ENCODE measurements around the gene PDE4B. TPM values are rescaled to one million over a fixed set of nuclear protein-coding genes. Genes with fewer than 3 reads are reported as not detected.

Gene PDE4B
- total RNA-seq, 2 donors from 2014 or later = 1.6 to 12.2 TPM

DNA sequence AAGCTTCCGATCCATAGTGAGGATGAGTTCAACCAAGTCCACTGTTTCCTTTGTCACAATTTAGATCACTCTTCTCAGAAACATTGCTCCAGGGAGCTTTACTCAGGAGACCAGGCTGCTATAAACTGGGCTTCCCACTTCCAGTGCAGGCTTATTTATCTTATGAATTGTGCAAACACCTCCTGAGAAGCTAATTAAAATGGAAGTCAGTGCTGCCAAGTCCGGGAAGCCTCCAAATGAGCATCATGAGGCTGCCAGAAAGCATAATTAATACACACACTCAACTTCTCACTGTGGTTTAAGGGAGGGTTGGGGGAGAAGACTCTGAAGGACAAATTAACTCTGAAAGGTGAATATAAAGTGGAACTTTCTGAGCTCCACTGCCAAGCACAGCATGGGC, 596.2 kb downstream of the PDE4B start:
- Histone ChIP-seq H3K4me1 (no peaks in the 10 kb centered on the region), H3K9me3 (no peaks in the 10 kb centered on the region), H3K27ac (no peak overlapping the region), H3K27me3 (no peaks in the 10 kb centered on the region), H3K36me3 (replicated peaks in 1 of 2; ENCODE audit: insufficient read depth in 1 of 2, low read depth in 2 of 2) (no peaks in the 10 kb centered on the region), H3K4me3 (no peak overlapping the region)
- ATAC-seq (no peak), DNase-seq (no peak)
- 57 to 62% methylated on average over 2 of the region's 2 CpGs for WGBS, 2 donors
- no peak for TF ChIP-seq POLR2A (IDR thresholded peaks at IDR 0.05)
- TF ChIP-seq, protein P1, sequence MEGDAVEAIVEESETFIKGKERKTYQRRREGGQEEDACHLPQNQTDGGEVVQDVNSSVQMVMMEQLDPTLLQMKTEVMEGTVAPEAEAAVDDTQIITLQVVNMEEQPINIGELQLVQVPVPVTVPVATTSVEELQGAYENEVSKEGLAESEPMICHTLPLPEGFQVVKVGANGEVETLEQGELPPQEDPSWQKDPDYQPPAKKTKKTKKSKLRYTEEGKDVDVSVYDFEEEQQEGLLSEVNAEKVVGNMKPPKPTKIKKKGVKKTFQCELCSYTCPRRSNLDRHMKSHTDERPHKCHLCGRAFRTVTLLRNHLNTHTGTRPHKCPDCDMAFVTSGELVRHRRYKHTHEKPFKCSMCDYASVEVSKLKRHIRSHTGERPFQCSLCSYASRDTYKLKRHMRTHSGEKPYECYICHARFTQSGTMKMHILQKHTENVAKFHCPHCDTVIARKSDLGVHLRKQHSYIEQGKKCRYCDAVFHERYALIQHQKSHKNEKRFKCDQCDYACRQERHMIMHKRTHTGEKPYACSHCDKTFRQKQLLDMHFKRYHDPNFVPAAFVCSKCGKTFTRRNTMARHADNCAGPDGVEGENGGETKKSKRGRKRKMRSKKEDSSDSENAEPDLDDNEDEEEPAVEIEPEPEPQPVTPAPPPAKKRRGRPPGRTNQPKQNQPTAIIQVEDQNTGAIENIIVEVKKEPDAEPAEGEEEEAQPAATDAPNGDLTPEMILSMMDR (IDR thresholded peaks at IDR 0.05) = no peak
- intact Hi-C loops (cut with DNase I) = no loop called here

DNA sequence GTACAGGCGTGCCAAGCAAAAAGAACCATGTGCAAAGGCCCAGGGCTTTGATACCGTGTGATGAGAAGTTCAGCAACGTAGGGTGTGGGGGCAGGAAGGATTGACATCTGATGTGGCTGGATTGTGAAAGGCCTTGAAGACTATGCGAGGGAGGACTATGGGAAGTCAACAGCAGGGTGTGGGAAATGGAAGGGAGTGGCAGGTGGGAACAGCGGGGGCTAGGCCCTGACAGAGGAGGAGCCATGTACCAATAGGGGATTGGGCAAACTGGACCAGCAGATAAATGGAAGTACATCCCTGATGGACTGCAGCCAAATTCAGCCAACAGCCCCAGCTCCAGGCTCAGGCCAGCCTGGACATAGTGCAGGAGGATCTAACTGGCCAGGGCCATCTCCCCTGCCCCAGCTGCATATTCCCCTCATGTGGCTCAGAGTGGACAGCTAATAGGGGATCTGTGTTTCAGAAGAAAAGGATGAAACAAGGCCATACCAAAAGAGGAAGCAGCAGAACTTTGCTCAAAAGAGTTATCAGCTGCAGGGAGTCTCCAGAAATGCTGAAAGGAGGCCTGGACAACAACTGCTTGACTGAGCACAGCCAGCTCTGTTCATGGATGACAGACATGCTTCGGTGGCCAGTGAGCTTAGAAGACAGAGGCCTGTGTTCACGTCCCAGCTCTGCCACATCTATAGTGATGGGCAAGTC, 601.0 kb downstream of the PDE4B start:
- DNase-seq (peak in 1 of 4 donors; percentile 11), ATAC-seq (no peak)
- Histone ChIP-seq H3K27me3 (no peaks in the 10 kb centered on the region), H3K36me3 (replicated peaks in 1 of 2; ENCODE audit: insufficient read depth in 1 of 2, low read depth in 2 of 2) (no peaks in the 10 kb centered on the region), H3K9me3 (no peaks in the 10 kb centered on the region), H3K27ac (no peak overlapping the region), H3K4me3 (no peak overlapping the region), H3K4me1 (no peaks in the 10 kb centered on the region)
- no peak for TF ChIP-seq POLR2A (IDR thresholded peaks at IDR 0.05)
- intact Hi-C loops (cut with DNase I) = no loop called here
- 73 to 89% methylated on average over 7 of the region's 7 CpGs for WGBS, 2 donors

DNA sequence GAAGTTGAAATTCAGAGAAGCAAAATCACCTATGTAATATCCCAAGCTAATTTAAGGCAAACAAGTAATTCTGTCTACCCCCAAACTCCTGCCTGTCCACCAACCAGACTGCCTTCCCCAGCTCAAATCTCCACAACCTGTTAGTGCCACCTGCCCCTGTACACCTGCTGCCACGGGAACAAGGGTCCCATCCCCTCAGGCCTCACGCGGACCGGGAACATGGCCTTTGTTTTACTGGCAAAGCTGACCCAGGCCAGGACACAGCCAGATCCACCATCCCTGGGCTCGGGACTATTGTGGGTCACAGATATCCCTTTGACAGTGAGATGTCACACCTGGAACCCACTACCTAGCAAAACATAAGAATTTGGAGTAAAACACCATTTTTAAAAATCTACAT, 601.9 kb downstream of the PDE4B start:
- Histone ChIP-seq H3K4me3 (no peak overlapping the region), H3K27ac (no peak overlapping the region), H3K9me3 (no peaks in the 10 kb centered on the region), H3K36me3 (replicated peaks in 1 of 2; ENCODE audit: insufficient read depth in 1 of 2, low read depth in 2 of 2) (no peaks in the 10 kb centered on the region), H3K4me1 (no peaks in the 10 kb centered on the region), H3K27me3 (no peaks in the 10 kb centered on the region)
- no peak for DNase-seq
- no peak for ATAC-seq
- TF ChIP-seq POLR2A (IDR thresholded peaks at IDR 0.05) = no peak
- TF ChIP-seq, protein P1 (IDR thresholded peaks at IDR 0.05) = no peak
- WGBS, 2 donors = 88 to 96% methylated on average over 5 of the region's 5 CpGs
- intact Hi-C loops (cut with DNase I) = no loop called here

DNA sequence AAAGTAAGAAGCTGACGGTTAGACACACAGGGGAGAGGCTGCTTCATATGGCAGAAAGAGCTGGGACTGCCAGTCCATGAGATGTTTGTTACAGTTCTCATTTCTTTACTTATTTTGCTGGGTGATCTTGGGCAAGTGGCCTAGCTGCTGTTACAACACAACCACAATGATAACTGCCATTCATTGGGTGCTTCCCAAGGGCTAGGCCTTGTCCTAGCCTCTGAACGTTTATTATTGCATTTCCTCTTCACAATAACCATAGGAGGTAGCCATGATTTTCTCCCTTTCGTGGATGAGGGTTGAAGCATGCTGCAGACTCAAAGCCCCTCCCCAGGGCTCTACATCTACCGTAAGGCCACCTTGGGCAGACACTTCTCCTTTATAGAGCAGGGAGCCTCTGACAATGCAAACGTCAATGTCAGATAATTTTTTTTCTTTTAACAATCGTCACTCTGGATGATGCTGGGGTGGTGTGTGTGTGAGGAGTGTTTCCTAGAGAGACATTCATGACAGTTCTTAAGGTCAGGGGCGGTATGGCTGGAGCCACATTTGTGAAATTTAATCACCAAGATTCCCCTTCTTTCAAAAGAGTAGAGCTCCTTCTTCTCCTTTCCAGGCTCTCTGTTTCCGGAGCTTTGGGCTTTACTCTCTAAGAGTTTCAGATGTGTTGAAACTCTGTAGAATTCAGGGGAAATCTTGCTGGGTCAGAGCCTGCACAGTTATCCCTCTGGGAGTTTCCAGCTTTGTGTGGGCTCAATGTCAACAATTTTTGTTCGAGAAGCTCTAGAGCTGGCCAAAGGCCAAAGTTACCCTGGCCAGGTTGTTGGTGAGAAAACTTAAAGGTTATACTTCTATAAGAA, 602.7 kb downstream of the PDE4B start:
- ATAC-seq = no peak
- WGBS, 2 donors = 53 to 62% methylated on average over 9 of the region's 9 CpGs

More for the DNA sequence above, 602.7 kb downstream of the PDE4B start:
- intact Hi-C loops (cut with DNase I) = no loop called here
- peak in 1 of 4 donors; percentile 15 for DNase-seq
- peak overlapping the region in 1 of 4 donors; percentile 46 for H3K27ac ChIP-seq
- no peak overlapping the region for H3K4me3 ChIP-seq
- no peaks in the 10 kb centered on the region for H3K36me3 ChIP-seq (replicated peaks in 1 of 2; ENCODE audit: insufficient read depth in 1 of 2, low read depth in 2 of 2)
- H3K4me1 ChIP-seq = no peaks in the 10 kb centered on the region
- H3K27me3 ChIP-seq = no peaks in the 10 kb centered on the region
- no peaks in the 10 kb centered on the region for H3K9me3 ChIP-seq
- no peak for TF ChIP-seq POLR2A (IDR thresholded peaks at IDR 0.05)
- TF ChIP-seq, protein P1 (IDR thresholded peaks at IDR 0.05) = no peak

All from body of pancreas (tissue), 4 donors.